A549 (cell line): ENCODE measurements around the gene PRKAR2B. TPM values are rescaled to one million over a fixed set of nuclear protein-coding genes. Genes with fewer than 3 reads are reported as not detected.

Experiments used
- ATAC-seq, 2 experiments: fragments of 200-7000 bp in 1 of 2; fragments of >200 bp in 1 of 2; cut with Nextera tagmentation in 1 of 2; cut with Tn5 transposase in 1 of 2; 3 replicates each; pipeline versions ENCODE4 v1.8.0 to v1.9.1; 2018 to 2020; ENCODE audit warnings: mild to moderate bottlenecking in 1 of 2, moderate library complexity in 1 of 2
- CTCF ChIA-PET: fragments of 300-600 bp; sonication (Branson Sonifier 250); formaldehyde crosslinking; extraction: SDS; loops from one replicate; lab custom pipeline; 2021; ENCODE audit warnings: antibody characterized with exemption, inconsistent platforms; lab: Yijun Ruan, JAX
- POLR2A ChIA-PET: fragments of 350-600 bp; formaldehyde crosslinking; extraction: SDS; loops from one replicate; lab custom pipeline; 2021; ENCODE audit warnings: antibody characterized with exemption, inconsistent platforms; lab: Yijun Ruan, JAX
- DNase-seq, 2 experiments: peaks; one replicate each; pipeline versions ENCODE4 v3.0.0 to v3.0.0-alpha.2; 2011 to 2016; ENCODE audit warnings: low read depth in 1 of 2, low spot score in 1 of 2
- FAIRE-seq: peaks from 2 replicates; lab custom pipeline; 2011; peaks lifted over from hg19 to GRCh38; lab: Jason Lieb, UNC
- H3K27ac ChIP-seq, 2 experiments: fragments of >200 bp; sonication (Bioruptor Twin); formaldehyde crosslinking; 3 replicates each; pipeline ENCODE4 v1.5.1; 2016 to 2017
- H3K4me1 ChIP-seq: fragments of >200 bp; sonication (Bioruptor Twin); formaldehyde crosslinking; 3 replicates; pipeline ENCODE4 v1.6.1; 2016
- H3K4me2 ChIP-seq: fragments of >200 bp; sonication (Bioruptor Twin); formaldehyde crosslinking; 3 replicates; pipeline ENCODE4 v1.6.1; 2016
- H3K4me3 ChIP-seq: fragments of >200 bp; sonication (Bioruptor Twin); formaldehyde crosslinking; 3 replicates; pipeline ENCODE4 v1.5.1; 2016
- H3K9me3 ChIP-seq: fragments of >200 bp; sonication (Bioruptor Twin); formaldehyde crosslinking; 3 replicates; pipeline ENCODE4 v1.6.1; 2016
- BHLHE40 ChIP-seq: IDR thresholded peaks from 2 replicates; pipeline ENCODE4 v1.6.1; 2012; ENCODE audit warnings: low read depth, low read length, inconsistent platforms
- CHD2 ChIP-seq: fragments of 150-350 bp; IDR thresholded peaks from 2 replicates; pipeline ENCODE4 v1.6.1; 2014; ENCODE audit warnings: low read length; ENCODE audit not compliant: partially characterized antibody
- EHF ChIP-seq: fragments of 250-450 bp; sonication (Bioruptor Pico); IDR thresholded peaks from 2 replicates; pipeline ENCODE4 v1.5.0; 2020; ENCODE audit warnings: mild to moderate bottlenecking
- EHMT2 ChIP-seq: fragments of 200-600 bp; sonication (generic); IDR thresholded peaks from 2 replicates; pipeline ENCODE4 v1.6.1; 2016; ENCODE audit warnings: antibody characterized with exemption, low read depth, mild to moderate bottlenecking, moderate library complexity
- ELK1 ChIP-seq: fragments of 150-350 bp; IDR thresholded peaks from 2 replicates; pipeline ENCODE4 v1.6.1; 2014; ENCODE audit warnings: low read depth, mild to moderate bottlenecking, low read length
- FOSB ChIP-seq: fragments of 250-450 bp; sonication (Bioruptor Pico); IDR thresholded peaks from 2 replicates; pipeline ENCODE4 v1.5.0; 2020; ENCODE audit warnings: mild to moderate bottlenecking, moderate library complexity
- FOXS1 ChIP-seq: fragments of 250-450 bp; sonication (Bioruptor Pico); IDR thresholded peaks from 2 replicates; pipeline ENCODE4 v1.5.0; 2020; ENCODE audit warnings: mild to moderate bottlenecking, moderate library complexity
- GATA3 ChIP-seq: IDR thresholded peaks from 2 replicates; pipeline ENCODE4 v1.6.1; 2012; ENCODE audit warnings: borderline replicate concordance
- HDAC2 ChIP-seq: fragments of 200-600 bp; sonication (generic); IDR thresholded peaks from 2 replicates; pipeline ENCODE4 v1.6.1; 2016
- HEYL ChIP-seq: fragments of 250-450 bp; sonication (Bioruptor Pico); IDR thresholded peaks from 2 replicates; pipeline ENCODE4 v1.8.0; 2021; ENCODE audit warnings: mild to moderate bottlenecking, moderate library complexity
- HOXA7 ChIP-seq: fragments of 250-450 bp; sonication (Bioruptor Pico); IDR thresholded peaks from 2 replicates; pipeline ENCODE4 v1.5.0; 2020; ENCODE audit warnings: mild to moderate bottlenecking, moderate library complexity
- HOXB5 ChIP-seq: fragments of 250-450 bp; sonication (Bioruptor Pico); IDR thresholded peaks from 2 replicates; pipeline ENCODE4 v1.5.0; 2020; ENCODE audit warnings: mild to moderate bottlenecking, moderate library complexity
- JUN ChIP-seq, 2 experiments: fragments of >200 bp; sonication (Bioruptor Twin); formaldehyde crosslinking; IDR thresholded peaks; 2 replicates in 1 of 2; 3 replicates in 1 of 2; pipeline ENCODE4 v1.6.1; 2016 to 2017
- MAZ ChIP-seq: fragments of 150-350 bp; IDR thresholded peaks from 2 replicates; pipeline ENCODE4 v1.6.1; 2014; ENCODE audit warnings: antibody characterized with exemption, low read depth, low read length, borderline replicate concordance
- MYC ChIP-seq: IDR thresholded peaks from 2 replicates; pipeline ENCODE4 v1.6.1; 2012; ENCODE audit warnings: mild to moderate bottlenecking, inconsistent platforms, low read length, improper control_type of control experiment, borderline replicate concordance
- NR3C1 ChIP-seq: fragments of >200 bp; sonication (Bioruptor Twin); formaldehyde crosslinking; IDR thresholded peaks from 3 replicates; pipeline ENCODE4 v1.6.1; 2017
- PHF8 ChIP-seq: fragments of 200-600 bp; sonication (generic); IDR thresholded peaks from 2 replicates; pipeline ENCODE4 v1.6.1; 2016; ENCODE audit warnings: low read depth, mild to moderate bottlenecking, antibody characterized with exemption, moderate library complexity, borderline replicate concordance
- POLR2A ChIP-seq: IDR thresholded peaks from 2 replicates; pipeline ENCODE4 v1.6.1; 2012; ENCODE audit warnings: mild to moderate bottlenecking, low read length
- REST ChIP-seq: fragments of 200-600 bp; sonication (generic); IDR thresholded peaks from 2 replicates; pipeline ENCODE4 v1.6.1; 2016; ENCODE audit warnings: antibody characterized with exemption, mild to moderate bottlenecking, moderate library complexity
- RNF2 ChIP-seq: fragments of 200-600 bp; sonication (generic); IDR thresholded peaks from 2 replicates; pipeline ENCODE4 v1.6.1; 2016; ENCODE audit warnings: low read depth, mild to moderate bottlenecking, antibody characterized with exemption, moderate library complexity, borderline replicate concordance
- SMC3 ChIP-seq: fragments of >200 bp; sonication (Bioruptor Twin); formaldehyde crosslinking; IDR thresholded peaks from 3 replicates; pipeline ENCODE4 v1.6.1; 2018; ENCODE audit warnings: inconsistent platforms
- SREBF2 ChIP-seq: fragments of 450-650 bp; IDR thresholded peaks from 2 replicates; pipeline ENCODE4 v1.6.1; 2014; ENCODE audit warnings: mild to moderate bottlenecking, moderate library complexity
- TFCP2L1 ChIP-seq: fragments of 250-450 bp; sonication (Bioruptor Pico); IDR thresholded peaks from 2 replicates; pipeline ENCODE4 v1.5.0; 2021; ENCODE audit warnings: mild to moderate bottlenecking
- USF2 ChIP-seq: fragments of 450-650 bp; IDR thresholded peaks from 2 replicates; pipeline ENCODE4 v1.6.1; 2014; ENCODE audit warnings: antibody characterized with exemption
- WGBS: methylation state at CpG from one replicate; pipeline ENCODE4 v1.1.6; 2017; ENCODE audit errors: missing lambda C conversion rate; 5-methylcytosine and 5-hydroxymethylcytosine counted together
- polyA plus RNA-seq, 4 experiments: library from polyadenylated mRNA; depleted of rRNA in 3 of 4; stranded (reverse); fragments of >200 nt; fragmentation: RNase III in 1 of 4; extraction: RNeasy Plus Mini Kit Qiagen cat#74134 plus additional on column Dnase treatment in 1 of 4; gene quantifications; 2 replicates in 3 of 4; 3 replicates in 1 of 4; pipeline ENCODE4 v1.2.3, GENCODE V29; 2011 to 2017

PRKAR2B gene
- polyA plus RNA-seq, 2 of the 4 experiments (the other 2 are of a cell fraction) = 3.6 to 4.4 TPM

GRCh38 chr7:107046491-107047259 is 2.2 kb downstream of the PRKAR2B start:
- WGBS = 70% methylated on average over 7 of the region's 7 CpGs
- DNase-seq = no peak
- Histone ChIP-seq H3K27ac (no peak overlapping the region), H3K9me3 (no peaks in the 10 kb centered on the region), H3K4me3 (no peak overlapping the region), H3K4me1 (peaks cover 18% of the 10 kb centered on the region; the same call in 2 of the 3 replicates), H3K4me2 (peak overlapping the region; percentile 88; the same call in 1 of the 3 replicates)
- ChIA-PET CTCF (interaction anchor here (1.2 kb wide), 1 partner anchor 102 kb away, joined by 3 read pairs; no protein-coding TSS in a partner anchor), POLR2A (no interaction called here)
- no peak for FAIRE-seq
- TF ChIP-seq HOXA7 (CRISPR knock-in tag) (no peak), GATA3 (no peak), HOXB5 (CRISPR knock-in tag) (no peak), REST (no peak), SREBF2 (no peak), FOXS1 (CRISPR knock-in tag) (no peak), EHF (no peak), HEYL (CRISPR knock-in tag) (no peak), BHLHE40 (no peak), JUN (IDR thresholded peaks at IDR 0.05) (no peak), POLR2A (no peak), MAZ (no peak), NR3C1 (no peak), EHMT2 (no peak), HDAC2 (no peak), ELK1 (no peak), CHD2 (no peak), RNF2 (no peak), USF2 (no peak), TFCP2L1 (CRISPR knock-in tag) (no peak)
- ATAC-seq = no peak

GRCh38 chr7:107047902-107048782 is 3.6 kb downstream of the PRKAR2B start:
- TF ChIP-seq HOXA7 (CRISPR knock-in tag) = no peak
- no peak for TF ChIP-seq FOSB (CRISPR knock-in tag)
- TF ChIP-seq SMC3 = no peak
- no peak for TF ChIP-seq PHF8
- no peak for TF ChIP-seq RNF2
- no peak for TF ChIP-seq JUN (IDR thresholded peaks at IDR 0.05)
- no peak for TF ChIP-seq MYC
- ChIA-PET POLR2A (no interaction called here), CTCF (interaction anchor here (0.6 to 0.9 kb wide), 2 partner anchors 9 to 29 kb away, joined by 3 read pairs; no protein-coding TSS in a partner anchor)
- H3K27ac ChIP-seq = no peak overlapping the region
- H3K4me3 ChIP-seq = no peak overlapping the region
- FAIRE-seq = no peak
- 78% methylated on average over 10 of the region's 10 CpGs for WGBS
- no peak for ATAC-seq
- H3K4me2 ChIP-seq = no peak overlapping the region
- H3K9me3 ChIP-seq = no peaks in the 10 kb centered on the region
- no peak for DNase-seq
- H3K4me1 ChIP-seq = peaks cover 18% of the 10 kb centered on the region; the same call in 2 of the 3 replicates
